Gastrocnemius medialis (tissue), 4 donors: ENCODE measurements around the gene FAH. TPM values are rescaled to one million over a fixed set of nuclear protein-coding genes. Genes with fewer than 3 reads are reported as not detected.

ENCODE experiments used
- ATAC-seq, 2 donors: fragments of 150-250 bp; one replicate each; pipeline ENCODE4 v1.9.1; 2016
- DNase-seq, 2 donors: peaks; one replicate each; pipeline ENCODE4 v3.0.0-alpha.2; 2019
- H3K27ac ChIP-seq, 4 donors: fragments of 200-600 bp; sonication (generic); 1 replicate in 1 of 4; 2 replicates in 3 of 4; pipeline ENCODE4 v1.5.1; 2016 to 2018; ENCODE audit warnings: mild to moderate bottlenecking in 2 of 4, moderate library complexity in 1 of 4
- H3K27me3 ChIP-seq, 3 donors: fragments of 200-600 bp; sonication (generic) in 2 of 3; 1 replicate in 1 of 3; 2 replicates in 2 of 3; pipeline versions ENCODE4 v1.5.1 to v1.6.0; 2016 to 2019; ENCODE audit warnings: mild to moderate bottlenecking in 1 of 3, moderate library complexity in 1 of 3
- H3K36me3 ChIP-seq, 2 donors: fragments of 200-600 bp; sonication (generic) in 1 of 2; one replicate each; pipeline ENCODE4 v1.5.1; 2017 to 2018
- H3K4me1 ChIP-seq, 2 donors: fragments of 200-600 bp; sonication (generic) in 1 of 2; one replicate each; pipeline ENCODE4 v1.5.1; 2016 to 2017; ENCODE audit warnings: mild to moderate bottlenecking in 2 of 2
- H3K4me3 ChIP-seq, 4 donors: fragments of 200-600 bp; sonication (generic) in 3 of 4; 1 replicate in 1 of 4; 2 replicates in 3 of 4; pipeline ENCODE4 v1.5.1; 2016 to 2019; ENCODE audit warnings: mild to moderate bottlenecking in 2 of 4
- H3K9me3 ChIP-seq, 3 donors: fragments of 200-600 bp; sonication (generic) in 2 of 3; 1 replicate in 1 of 3; 2 replicates in 2 of 3; pipeline ENCODE4 v1.5.1; 2016 to 2019
- POLR2A ChIP-seq, 2 donors: fragments of 450-650 bp; IDR thresholded peaks; one replicate each; pipeline ENCODE4 v1.6.1; 2017; ENCODE audit warnings: antibody characterized with exemption in 2 of 2, mild to moderate bottlenecking in 2 of 2, moderate library complexity in 2 of 2
- in situ Hi-C, 4 donors: fragments of 200-750 bp; cut with MboI; loops; one replicate each; pipeline versions ENCODE4 v1.15.0 to v1.8.0; 2017; ENCODE audit warnings: low sequenced_read_pairs in 4 of 4
- intact Hi-C: fragments of 100-400 bp; cut with DNase I; formaldehyde crosslinking; loops from one replicate; pipeline ENCODE4 v1.15.1; 2023; ENCODE audit warnings: low total_unique reads
- total RNA-seq, 4 donors: library from RNA; depleted of rRNA; stranded (reverse); fragments of >200 nt; gene quantifications; one replicate each; pipeline versions ENCODE4 v1.1.0 to v1.2.3, GENCODE V29; 2016
- TF ChIP-seq, protein P1 (sequence below), 5 experiments: fragments of 450-650 bp in 3 of 5; fragments of 200-600 bp in 2 of 5; sonication (generic) in 2 of 5; IDR thresholded peaks in 4 of 5; conservative IDR thresholded peaks in 1 of 5; 1 replicate in 4 of 5; 2 replicates in 1 of 5; pipeline ENCODE4 v1.5.1; 2016 to 2019; ENCODE audit warnings: antibody characterized with exemption in 5 of 5, mild to moderate bottlenecking in 3 of 5, moderate library complexity in 3 of 5

Gene FAH
- total RNA-seq, 4 donors from 2014 or later = 7.7 to 16.7 (median 12.3) TPM

DNA sequence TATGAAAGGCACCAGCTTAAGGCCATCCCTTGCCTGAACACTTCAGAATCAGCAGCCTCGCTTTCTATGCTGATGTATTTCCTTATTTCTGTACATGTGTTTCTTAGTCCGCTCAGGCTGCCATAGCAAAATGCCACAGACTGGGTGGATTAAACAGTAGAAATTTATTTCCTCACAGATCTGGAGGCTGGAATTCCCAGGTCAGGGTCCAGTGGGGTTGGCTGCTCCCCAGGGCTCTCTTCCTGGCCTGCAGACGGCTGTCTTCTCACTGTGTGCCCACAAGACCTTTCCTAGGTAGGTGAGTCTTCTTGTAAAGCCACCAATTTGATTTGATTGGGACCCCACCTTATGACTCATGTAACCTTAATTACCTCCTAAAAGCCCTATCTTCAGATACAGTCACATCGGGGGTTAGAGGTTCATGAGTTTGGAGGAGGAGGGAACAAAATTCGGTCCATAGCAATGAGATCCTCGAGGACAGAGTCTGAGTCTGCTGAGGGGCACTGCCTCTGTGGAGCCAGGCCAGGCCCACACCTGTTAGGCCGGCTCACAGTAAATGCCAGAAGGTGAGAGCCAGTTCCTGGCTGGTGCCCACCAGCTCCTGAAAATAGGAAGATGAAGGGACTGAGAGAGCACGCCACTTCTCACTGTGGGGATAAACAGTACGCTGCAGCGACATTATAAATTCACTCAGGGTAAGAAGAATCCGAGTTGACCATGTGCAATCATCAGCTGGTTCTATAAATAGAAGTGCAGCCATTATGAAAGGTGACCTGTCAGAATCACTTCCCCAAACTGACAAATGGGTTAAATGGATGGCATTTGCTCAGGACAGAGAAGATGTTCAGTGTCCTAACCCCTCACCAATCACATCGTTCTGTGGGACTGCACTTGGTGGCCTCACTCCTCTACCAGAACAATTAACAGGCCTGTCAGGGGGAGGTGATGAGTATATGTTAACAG, 58.1 kb downstream of the FAH start:
- Histone ChIP-seq H3K27ac (peak overlapping the region; percentile 64 to 78 (median 68)), H3K4me3 (peak overlapping the region in 1 of 4 donors; percentile 21), H3K36me3 (no peaks in the 10 kb centered on the region), H3K4me1 (peaks cover 3 to 19% of the 10 kb centered on the region in 2 donors), H3K27me3 (no peaks in the 10 kb centered on the region), H3K9me3 (no peaks in the 10 kb centered on the region)
- ATAC-seq (peak; percentile 78 to 85), DNase-seq (peak in 1 of 2 donors; percentile 48)
- intact Hi-C loops = loop anchor here (5.0 kb wide), 1 partner anchor 34 kb away; no protein-coding TSS in a partner anchor
- TF ChIP-seq POLR2A (IDR thresholded peaks at IDR 0.05) = no peak
- TF ChIP-seq, protein P1, sequence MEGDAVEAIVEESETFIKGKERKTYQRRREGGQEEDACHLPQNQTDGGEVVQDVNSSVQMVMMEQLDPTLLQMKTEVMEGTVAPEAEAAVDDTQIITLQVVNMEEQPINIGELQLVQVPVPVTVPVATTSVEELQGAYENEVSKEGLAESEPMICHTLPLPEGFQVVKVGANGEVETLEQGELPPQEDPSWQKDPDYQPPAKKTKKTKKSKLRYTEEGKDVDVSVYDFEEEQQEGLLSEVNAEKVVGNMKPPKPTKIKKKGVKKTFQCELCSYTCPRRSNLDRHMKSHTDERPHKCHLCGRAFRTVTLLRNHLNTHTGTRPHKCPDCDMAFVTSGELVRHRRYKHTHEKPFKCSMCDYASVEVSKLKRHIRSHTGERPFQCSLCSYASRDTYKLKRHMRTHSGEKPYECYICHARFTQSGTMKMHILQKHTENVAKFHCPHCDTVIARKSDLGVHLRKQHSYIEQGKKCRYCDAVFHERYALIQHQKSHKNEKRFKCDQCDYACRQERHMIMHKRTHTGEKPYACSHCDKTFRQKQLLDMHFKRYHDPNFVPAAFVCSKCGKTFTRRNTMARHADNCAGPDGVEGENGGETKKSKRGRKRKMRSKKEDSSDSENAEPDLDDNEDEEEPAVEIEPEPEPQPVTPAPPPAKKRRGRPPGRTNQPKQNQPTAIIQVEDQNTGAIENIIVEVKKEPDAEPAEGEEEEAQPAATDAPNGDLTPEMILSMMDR (IDR thresholded peaks at IDR 0.05 in 4 of 5, conservative IDR thresholded peaks at IDR 0.05 in 1 of 5) = no peak
- in situ Hi-C loops = no loop called here

DNA sequence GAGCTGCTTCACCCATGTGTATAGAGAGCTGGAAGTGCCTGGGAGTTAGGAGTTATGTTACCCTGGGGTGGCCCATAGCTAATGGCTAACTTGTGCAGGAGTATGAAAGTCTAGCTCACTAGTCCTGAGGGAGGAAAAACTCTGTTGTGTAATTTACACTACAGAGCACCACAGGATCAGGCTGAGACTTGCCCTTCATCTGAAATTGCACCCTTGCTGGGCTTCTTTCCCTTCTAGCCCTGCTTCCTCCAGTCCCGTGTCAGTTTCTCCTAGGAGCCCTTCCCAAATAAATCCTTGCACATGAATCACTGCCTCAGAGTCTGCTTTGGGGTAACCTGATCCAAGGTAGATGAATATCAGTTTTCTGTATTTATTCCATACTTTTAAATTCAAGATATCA, 59.2 kb downstream of the FAH start:
- peak; percentile 43 to 73 for ATAC-seq
- in situ Hi-C loops = no loop called here
- peaks cover 3 to 19% of the 10 kb centered on the region in 2 donors for H3K4me1 ChIP-seq

DNA sequence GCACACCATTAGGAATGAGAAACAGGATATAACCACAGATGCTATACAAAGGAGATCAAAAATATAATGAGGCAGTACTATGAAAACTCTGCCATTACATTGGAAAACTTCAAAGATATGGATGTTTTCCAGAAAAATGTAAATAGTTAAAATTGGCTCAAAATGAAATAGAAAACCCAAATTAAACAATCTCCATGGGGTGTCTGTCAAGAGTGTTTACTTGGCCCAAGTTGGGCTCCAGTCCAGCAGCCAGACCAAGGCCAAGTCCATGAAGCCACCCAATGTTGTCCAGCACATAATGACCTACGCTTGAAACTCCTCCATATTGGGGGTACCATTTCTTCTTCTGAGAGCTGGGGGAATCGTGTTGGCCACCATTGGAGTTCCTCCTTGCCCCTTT, 62.1 kb downstream of the FAH start:
- H3K36me3 ChIP-seq = no peaks in the 10 kb centered on the region
- DNase-seq (no peak), ATAC-seq (no peak)
- no peak overlapping the region for H3K4me3 ChIP-seq
- TF ChIP-seq, protein P1 (IDR thresholded peaks at IDR 0.05 in 4 of 5, conservative IDR thresholded peaks at IDR 0.05 in 1 of 5) = no peak
- TF ChIP-seq POLR2A (IDR thresholded peaks at IDR 0.05) = no peak
- peaks cover 3 to 19% of the 10 kb centered on the region in 2 donors for H3K4me1 ChIP-seq
- no peaks in the 10 kb centered on the region for H3K9me3 ChIP-seq
- H3K27me3 ChIP-seq = no peaks in the 10 kb centered on the region
- no peak overlapping the region for H3K27ac ChIP-seq
- intact Hi-C loops (loop anchor here (5.0 kb wide), 1 partner anchor 38 kb away; no protein-coding TSS in a partner anchor), in situ Hi-C loops (no loop called here)

More for the DNA sequence above, 59.2 kb downstream of the FAH start:
- Histone ChIP-seq H3K9me3 (no peaks in the 10 kb centered on the region), H3K36me3 (no peaks in the 10 kb centered on the region), H3K27me3 (no peaks in the 10 kb centered on the region), H3K4me3 (peak overlapping the region in 1 of 4 donors; percentile 21), H3K27ac (peak overlapping the region in 3 of 4 donors; percentile 64 to 78 (median 71))
- intact Hi-C loops = loop anchor here (5.0 kb wide), 1 partner anchor 35 kb away; no protein-coding TSS in a partner anchor
- TF ChIP-seq, protein P1 (IDR thresholded peaks at IDR 0.05 in 4 of 5, conservative IDR thresholded peaks at IDR 0.05 in 1 of 5) = no peak
- no peak for TF ChIP-seq POLR2A (IDR thresholded peaks at IDR 0.05)
- peak in 1 of 2 donors; percentile 29 for DNase-seq

DNA sequence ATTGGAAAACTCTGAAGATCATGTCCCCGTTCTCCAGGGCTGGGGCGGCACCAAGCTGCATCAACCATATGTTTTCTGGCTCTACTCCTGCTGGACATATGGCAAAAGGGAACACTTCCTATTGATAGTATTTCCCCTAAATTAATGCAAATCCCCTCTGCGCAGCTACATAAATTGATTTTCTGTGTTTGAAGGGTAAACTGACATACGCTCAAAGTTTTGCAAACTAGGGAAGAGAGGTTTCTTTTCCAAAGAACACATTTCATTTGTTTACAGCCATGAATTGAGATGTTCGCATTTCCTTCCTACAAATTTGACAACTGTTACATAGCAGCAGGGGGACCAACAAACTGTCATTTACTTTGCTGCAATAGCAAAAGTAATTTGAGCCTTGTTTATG, 63.3 kb downstream of the FAH start:
- H3K27me3 ChIP-seq = no peaks in the 10 kb centered on the region
- H3K36me3 ChIP-seq = no peaks in the 10 kb centered on the region
- no peak overlapping the region for H3K4me3 ChIP-seq
- ATAC-seq (no peak), DNase-seq (no peak)
- no peaks in the 10 kb centered on the region for H3K9me3 ChIP-seq
- in situ Hi-C loops (no loop called here), intact Hi-C loops (no loop called here)
- no peak for TF ChIP-seq POLR2A (IDR thresholded peaks at IDR 0.05)
- TF ChIP-seq, protein P1 (IDR thresholded peaks at IDR 0.05 in 4 of 5, conservative IDR thresholded peaks at IDR 0.05 in 1 of 5) = no peak
- H3K4me1 ChIP-seq = peaks cover 3 to 14% of the 10 kb centered on the region in 2 donors
- H3K27ac ChIP-seq = no peak overlapping the region
